ENCODE data around the gene SNRNP40.
"Not testable (repeated sequence)": the region's sequence is repeated elsewhere in the genome, so short reads cannot be mapped to it uniquely, and the experiment has no call there.

The SNRNP40 gene

GRCh38 chr1:31289021-31289420 lies 7.6 kb downstream of the SNRNP40 start:
- Histone ChIP-seq H3K4me3 (ENCODE audit: insufficient read depth, low read length, poor library complexity, severe bottlenecking) (no peak overlapping the region), H3K27me3 (ENCODE audit: low read length) (no peaks in the 10 kb centered on the region)
- TF ChIP-seq CTCF (IDR thresholded peaks at IDR 0.05; ENCODE audit: insufficient read depth, low read length, poor library complexity, severe bottlenecking) (no peak), EZH2phosphoT487 (conservative IDR thresholded peaks at IDR 0.05; ENCODE audit: low read length) (no peak)

GRCh38 chr1:31287791-31288190 lies 8.8 kb downstream of the SNRNP40 start:
- not testable (repeated sequence) for H3F3A ChIP-seq (ENCODE audit: insufficient read depth); H3K27me3 ChIP-seq (ENCODE audit: low read length); H3K79me2 ChIP-seq (ENCODE audit: insufficient read depth, low read length); H3K9ac ChIP-seq (ENCODE audit: low read length); H2AFZ ChIP-seq (ENCODE audit: low read depth, low read length, severe bottlenecking); H3K9me3 ChIP-seq (ENCODE audit: insufficient read depth, low read length); H3K4me2 ChIP-seq (ENCODE audit: low read depth, low read length, poor library complexity, severe bottlenecking); H3K9me2 ChIP-seq (replicated peaks; ENCODE audit: insufficient read depth, low read length); H3K27ac ChIP-seq (ENCODE audit: low read depth, low read length); H3K4me3 ChIP-seq (ENCODE audit: insufficient read depth, low read length, poor library complexity, severe bottlenecking); H4K20me1 ChIP-seq (ENCODE audit: low read depth, low read length)
- peaks cover 16% of the 10 kb centered on the region; the same call in 1 of the 2 replicates for H3K36me3 ChIP-seq (ENCODE audit: low read length)

More at GRCh38 chr1:31289021-31289420, 7.6 kb downstream of the SNRNP40 start:
- Histone ChIP-seq H3K27ac (ENCODE audit: low read depth, low read length) (no peak overlapping the region), H3K4me2 (ENCODE audit: low read depth, low read length, poor library complexity, severe bottlenecking) (no peak overlapping the region), H3F3A (ENCODE audit: insufficient read depth) (0 out of 2 replicates have a peak, but pooled peaks cover 3% of the 10 kb centered on the region), H4K20me1 (ENCODE audit: low read depth, low read length) (no peaks in the 10 kb centered on the region), H3K9ac (ENCODE audit: low read length) (no peak overlapping the region), H3K36me3 (ENCODE audit: low read length) (peaks cover 16% of the 10 kb centered on the region; the same call in 1 of the 2 replicates), H3K9me3 (ENCODE audit: insufficient read depth, low read length) (no peaks in the 10 kb centered on the region), H3K9me2 (replicated peaks; ENCODE audit: insufficient read depth, low read length) (no peaks in the 10 kb centered on the region), H3K79me2 (ENCODE audit: insufficient read depth, low read length) (peaks cover 19% of the 10 kb centered on the region), H2AFZ (ENCODE audit: low read depth, low read length, severe bottlenecking) (no peak overlapping the region)

GRCh38 chr1:31282426-31282825 lies 14.2 kb downstream of the SNRNP40 start:
- not testable (repeated sequence) for H2AFZ ChIP-seq (ENCODE audit: low read depth, low read length, severe bottlenecking); H3F3A ChIP-seq (ENCODE audit: insufficient read depth); H4K20me1 ChIP-seq (ENCODE audit: low read depth, low read length); H3K9ac ChIP-seq (ENCODE audit: low read length); H3K27ac ChIP-seq (ENCODE audit: low read depth, low read length); H3K4me2 ChIP-seq (ENCODE audit: low read depth, low read length, poor library complexity, severe bottlenecking); H3K27me3 ChIP-seq (ENCODE audit: low read length); H3K4me3 ChIP-seq (ENCODE audit: insufficient read depth, low read length, poor library complexity, severe bottlenecking); H3K79me2 ChIP-seq (ENCODE audit: insufficient read depth, low read length); H3K9me3 ChIP-seq (ENCODE audit: insufficient read depth, low read length); H3K9me2 ChIP-seq (replicated peaks; ENCODE audit: insufficient read depth, low read length)
- H3K36me3 ChIP-seq (ENCODE audit: low read length) = peaks cover 31% of the 10 kb centered on the region

- Histone ChIP-seq H3K4me2 (ENCODE audit: low read depth, low read length, poor library complexity, severe bottlenecking) (no peak overlapping the region), H3K9me3 (ENCODE audit: insufficient read depth, low read length) (no peaks in the 10 kb centered on the region), H2AFZ (ENCODE audit: low read depth, low read length, severe bottlenecking) (no peak overlapping the region), H3F3A (ENCODE audit: insufficient read depth) (no peaks in the 10 kb centered on the region), H3K27me3 (ENCODE audit: low read length) (no peaks in the 10 kb centered on the region), H3K4me3 (ENCODE audit: insufficient read depth, low read length, poor library complexity, severe bottlenecking) (no peak overlapping the region), H3K27ac (ENCODE audit: low read depth, low read length) (no peak overlapping the region), H3K9ac (ENCODE audit: low read length) (no peak overlapping the region), H3K36me3 (ENCODE audit: low read length) (peaks cover 48% of the 10 kb centered on the region), H4K20me1 (ENCODE audit: low read depth, low read length) (peaks cover 8% of the 10 kb centered on the region), H3K79me2 (ENCODE audit: insufficient read depth, low read length) (peaks cover 26% of the 10 kb centered on the region), H3K9me2 (replicated peaks; ENCODE audit: insufficient read depth, low read length) (no peaks in the 10 kb centered on the region)
- TF ChIP-seq CTCF (IDR thresholded peaks at IDR 0.05; ENCODE audit: insufficient read depth, low read length, poor library complexity, severe bottlenecking) = no peak
- TF ChIP-seq EZH2phosphoT487 (conservative IDR thresholded peaks at IDR 0.05; ENCODE audit: low read length) = no peak
Observed at GRCh38 chr1:31273619-31274018, 23.0 kb downstream of the SNRNP40 start.
